ENCODE measurements around the gene RABIF. TPM values are rescaled to one million over a fixed set of nuclear protein-coding genes. Genes with fewer than 3 reads are reported as not detected.
A peak's percentile ranks its signal among the peaks of the same experiment; 100 is the strongest.

Gene RABIF
- total and polyA plus RNA-seq, 2 donors (not counting 1 experiment from before 2014, with no cell fraction given), result 8.2 to 14.2 TPM

DNA sequence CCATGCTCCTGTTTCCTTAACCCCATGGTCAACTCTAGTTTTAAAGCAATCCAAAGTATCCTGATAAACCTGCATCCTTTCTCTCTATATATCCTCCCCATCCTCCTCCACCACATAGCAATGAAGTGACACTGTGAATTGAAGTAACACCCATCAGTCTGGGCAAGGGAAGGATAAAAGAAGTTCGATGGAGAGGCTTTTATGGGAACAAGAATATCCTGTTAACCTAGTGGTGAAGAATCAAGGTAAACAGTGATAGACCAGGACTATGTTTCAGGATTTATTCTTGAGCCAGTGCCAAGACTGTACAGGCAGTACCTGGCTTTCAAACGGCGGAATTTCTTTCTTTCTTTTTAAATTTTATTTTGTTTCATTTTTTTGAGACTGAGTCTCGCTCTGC, 17.6 kb downstream of the RABIF start:
- H3K4me2 ChIP-seq (replicated peaks; ENCODE audit: low read depth, low read length, poor library complexity, severe bottlenecking), result no peak overlapping the region
- H3K9me3 Mint-ChIP-seq (ENCODE audit: insufficient read depth), result no peaks in the 10 kb centered on the region
- no peaks in the 10 kb centered on the region for H3K36me3 ChIP-seq (replicated peaks in 1 of 2; ENCODE audit: control extremely low read depth in 1 of 2, control insufficient read depth in 1 of 2, extremely low read depth in 1 of 2, insufficient read depth in 2 of 2, low read length in 1 of 2)
- intact Hi-C loops (cut with micrococcal nuclease), result no loop called here
- no peak overlapping the region for H3K4me3 Mint-ChIP-seq
- H4K20me1 ChIP-seq (ENCODE audit: control insufficient read depth, insufficient read depth, low read length, poor library complexity, severe bottlenecking), result no peaks in the 10 kb centered on the region
- no peaks in the 10 kb centered on the region for H3K4me1 Mint-ChIP-seq
- no peaks in the 10 kb centered on the region for H3K9me3 ChIP-seq (ENCODE audit: control extremely low read depth in 1 of 3, control insufficient read depth in 2 of 3, insufficient read depth in 1 of 3, low read length in 2 of 3)
- H3K9ac ChIP-seq (ENCODE audit: low read length), result no peak overlapping the region
- no peak overlapping the region for H3K27ac Mint-ChIP-seq
- ChIA-PET CTCF (no interaction called here), POLR2A (no interaction called here)
- no peak overlapping the region for H2AFZ ChIP-seq (ENCODE audit: insufficient read depth, low read depth, low read length, poor library complexity, severe bottlenecking)
- no peaks in the 10 kb centered on the region for H3K4me1 ChIP-seq (ENCODE audit: control insufficient read depth in 2 of 2, insufficient read depth in 2 of 2, low read length in 2 of 2)
- H3K27ac ChIP-seq (ENCODE audit: low read length in 2 of 2), result no peak overlapping the region
- H3K79me2 ChIP-seq (ENCODE audit: control insufficient read depth, insufficient read depth, low read length), result no peaks in the 10 kb centered on the region
- DNase-seq, result no peak
- WGBS (ENCODE audit: insufficient coverage), result 60% methylated on average over 1 of the region's 4 CpGs
- H3K4me3 ChIP-seq (ENCODE audit: control extremely low read depth in 1 of 5, extremely low read depth in 1 of 5, insufficient read depth in 1 of 5, low read depth in 2 of 5, low read length in 4 of 5), result no peak overlapping the region
- no peak for ATAC-seq (ENCODE audit: low read depth)
- TF ChIP-seq EZH2 (IDR thresholded peaks at IDR 0.05; ENCODE audit: borderline replicate concordance, insufficient read depth, low read depth, low read length, poor library complexity, severe bottlenecking), result no peak
- no peak for TF ChIP-seq CTCF (IDR thresholded peaks at IDR 0.05)
- H3K27me3 ChIP-seq (replicated peaks in 1 of 4; ENCODE audit: control extremely low read depth in 1 of 4, control insufficient read depth in 3 of 4, insufficient read depth in 4 of 4, low read length in 3 of 4), result peaks cover 0 to 2% (median 0%) of the 10 kb centered on the region in 4 experiments
- H3K27me3 Mint-ChIP-seq, result peaks cover 3% of the 10 kb centered on the region

DNA sequence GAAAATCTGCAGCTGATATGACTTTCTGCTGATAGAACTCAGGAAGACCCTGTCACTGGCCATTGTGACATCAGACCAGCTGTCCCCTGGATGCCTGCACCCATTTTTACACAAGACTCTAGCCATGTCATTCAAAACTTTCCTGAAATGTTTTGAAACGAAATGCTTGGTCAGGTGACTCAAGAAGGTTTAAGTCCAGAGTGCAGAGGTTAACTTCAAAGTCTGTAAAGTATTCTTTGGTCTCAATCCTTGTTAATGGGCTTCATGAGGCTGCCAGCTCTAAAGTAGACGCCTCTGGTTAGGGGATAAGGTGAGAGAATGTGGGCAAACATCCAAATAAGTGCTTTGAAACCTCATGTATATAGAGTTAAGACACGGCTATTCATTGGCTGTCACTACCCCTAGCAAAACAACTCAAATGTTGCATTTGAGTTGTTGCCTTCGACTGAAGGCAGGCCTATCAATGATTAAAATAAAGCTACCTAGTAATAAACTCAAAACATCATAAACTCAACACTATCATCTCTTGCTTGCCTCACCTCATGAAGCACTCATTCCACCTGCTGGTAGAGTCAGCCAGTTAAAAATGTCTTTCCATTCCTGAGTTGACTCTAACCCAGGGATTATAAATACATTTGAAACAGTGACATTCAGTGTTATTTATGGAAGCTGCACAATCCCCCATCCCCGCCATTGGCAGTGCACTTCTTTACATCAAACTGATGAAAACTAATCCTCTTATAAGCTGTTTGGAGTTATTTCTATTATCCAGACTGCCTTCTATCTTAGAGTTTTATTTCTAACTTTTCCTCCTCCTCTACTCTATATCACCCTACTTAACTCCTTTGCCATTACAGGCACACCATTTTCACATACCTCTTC, 26.0 kb downstream of the RABIF start:
- no peaks in the 10 kb centered on the region for H3K79me2 ChIP-seq (ENCODE audit: control insufficient read depth, insufficient read depth, low read length)
- H3K9me3 Mint-ChIP-seq (ENCODE audit: insufficient read depth), result no peaks in the 10 kb centered on the region
- H3K4me1 Mint-ChIP-seq, result peaks cover 14% of the 10 kb centered on the region
- H3K4me1 ChIP-seq (ENCODE audit: control insufficient read depth in 2 of 2, insufficient read depth in 2 of 2, low read length in 2 of 2), result peaks cover 10 to 16% of the 10 kb centered on the region in 2 donors
- peak overlapping the region; percentile 97 for H3K4me2 ChIP-seq (replicated peaks; ENCODE audit: low read depth, low read length, poor library complexity, severe bottlenecking)
- no peak overlapping the region for H3K4me3 ChIP-seq (ENCODE audit: control extremely low read depth in 1 of 5, extremely low read depth in 1 of 5, insufficient read depth in 1 of 5, low read depth in 2 of 5, low read length in 4 of 5)
- no peak overlapping the region for H2AFZ ChIP-seq (ENCODE audit: insufficient read depth, low read depth, low read length, poor library complexity, severe bottlenecking)
- H3K36me3 ChIP-seq (replicated peaks in 1 of 2; ENCODE audit: control extremely low read depth in 1 of 2, control insufficient read depth in 1 of 2, extremely low read depth in 1 of 2, insufficient read depth in 2 of 2, low read length in 1 of 2), result no peaks in the 10 kb centered on the region
- DNase-seq (no peak), ATAC-seq (ENCODE audit: low read depth) (no peak)
- H3K27ac Mint-ChIP-seq, result no peak overlapping the region
- peaks cover 0 to 28% (median 10%) of the 10 kb centered on the region in 4 experiments for H3K27me3 ChIP-seq (replicated peaks in 1 of 4; ENCODE audit: control extremely low read depth in 1 of 4, control insufficient read depth in 3 of 4, insufficient read depth in 4 of 4, low read length in 3 of 4)
- 95% methylated on average over 3 of the region's 5 CpGs for WGBS (ENCODE audit: insufficient coverage)
- ChIA-PET CTCF (interaction anchor here (0.6 kb wide), 1 partner anchor 29 kb away, joined by 3 read pairs; no protein-coding TSS in a partner anchor), POLR2A (interaction anchor here (0.8 kb wide), 1 partner anchor 64 kb away, joined by 5 read pairs; the partner anchor contains the start of gene KLHL12)
- H4K20me1 ChIP-seq (ENCODE audit: control insufficient read depth, insufficient read depth, low read length, poor library complexity, severe bottlenecking), result no peaks in the 10 kb centered on the region
- intact Hi-C loops (cut with micrococcal nuclease), result no loop called here
- H3K4me3 Mint-ChIP-seq, result peak overlapping the region; percentile 88
- peaks cover 20% of the 10 kb centered on the region for H3K27me3 Mint-ChIP-seq
- H3K9me3 ChIP-seq (ENCODE audit: control extremely low read depth in 1 of 3, control insufficient read depth in 2 of 3, insufficient read depth in 1 of 3, low read length in 2 of 3), result peaks cover 0 to 5% (median 0%) of the 10 kb centered on the region in 3 donors
- H3K27ac ChIP-seq (ENCODE audit: low read length in 2 of 2), result no peak overlapping the region
- TF ChIP-seq EZH2 (IDR thresholded peaks at IDR 0.05; ENCODE audit: borderline replicate concordance, insufficient read depth, low read depth, low read length, poor library complexity, severe bottlenecking) (no peak), CTCF (IDR thresholded peaks at IDR 0.05) (no peak)
- no peak overlapping the region for H3K9ac ChIP-seq (ENCODE audit: low read length)

Data from B cell (primary cell).